ENCODE measurements around the gene MED12L. TPM values are rescaled to one million over a fixed set of nuclear protein-coding genes. Genes with fewer than 3 reads are reported as not detected.

The MED12L gene
- total RNA-seq, 1 donor from 2014 or later: 0.49 TPM

DNA sequence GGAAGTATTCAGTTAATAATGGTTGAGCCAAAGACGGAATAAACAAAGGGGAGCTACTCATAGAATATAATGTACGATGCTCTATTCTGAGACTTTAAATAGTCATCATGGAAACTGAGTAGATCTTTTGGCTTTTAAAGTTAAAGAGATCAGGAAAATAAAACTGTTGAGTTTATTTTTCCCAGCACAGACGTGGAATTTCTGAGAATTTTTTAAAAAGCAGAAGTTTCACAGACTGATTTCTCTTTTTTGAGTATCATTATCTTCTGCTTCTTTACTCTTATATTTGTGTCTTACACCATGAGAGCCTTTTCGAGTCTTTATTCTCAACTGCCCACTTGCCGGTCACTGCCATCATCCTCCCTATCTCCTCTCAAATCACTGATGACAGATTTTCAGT lies 179.7 kb downstream of the MED12L start:
- ATAC-seq (no peak), DNase-seq (ENCODE audit: missing footprints) (no peak)
- intact Hi-C loops (cut with DNase I): no loop called here

DNA sequence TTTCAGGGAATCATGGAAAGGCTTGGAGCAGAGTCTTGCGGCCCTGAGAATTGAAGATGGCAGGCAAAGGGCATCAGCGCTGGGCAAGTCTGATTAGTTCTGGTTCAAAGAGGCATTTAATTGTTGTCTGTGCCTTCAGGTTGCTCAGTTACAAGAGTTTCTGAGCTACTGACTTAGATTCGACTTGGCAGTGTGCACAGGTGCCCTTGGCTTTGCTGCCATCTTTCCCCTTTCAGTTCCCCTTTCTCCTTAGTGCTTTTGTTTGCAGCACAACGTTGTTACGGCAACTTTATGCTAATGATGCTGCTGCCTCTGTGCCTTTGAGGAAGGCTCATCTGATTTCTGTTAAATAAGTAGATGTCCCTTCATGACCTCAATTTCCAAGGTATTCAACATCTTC lies 180.4 kb downstream of the MED12L start:
- intact Hi-C loops (cut with DNase I): no loop called here
- DNase-seq (ENCODE audit: missing footprints) (no peak), ATAC-seq (peak; percentile 76)

DNA sequence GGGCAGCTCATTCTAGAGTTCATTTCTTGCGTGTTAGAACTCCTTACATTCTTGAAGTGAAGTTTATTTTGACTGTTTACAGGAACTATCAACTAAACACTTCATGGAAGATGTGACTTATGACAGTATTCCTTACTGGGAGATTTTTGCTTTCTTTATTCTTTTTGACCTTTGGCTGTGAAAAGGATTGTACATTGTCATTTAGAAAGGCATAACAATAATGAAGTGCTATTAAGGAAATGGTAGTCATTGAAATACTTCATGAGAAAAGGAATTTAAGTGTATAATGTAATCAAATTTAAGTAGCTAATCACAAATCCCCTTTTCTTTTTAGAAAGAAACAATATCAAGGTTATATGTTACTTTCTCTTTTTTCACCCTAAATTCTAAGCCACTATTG lies 181.6 kb downstream of the MED12L start:
- DNase-seq (ENCODE audit: missing footprints) (no peak), ATAC-seq (no peak)
- intact Hi-C loops (cut with DNase I): no loop called here

GRCh38 chr3:151268267-151269235 lies 183.1 kb downstream of the MED12L start:
- intact Hi-C loops (cut with DNase I): no loop called here
- DNase-seq (ENCODE audit: missing footprints) (no peak), ATAC-seq (no peak)

DNA sequence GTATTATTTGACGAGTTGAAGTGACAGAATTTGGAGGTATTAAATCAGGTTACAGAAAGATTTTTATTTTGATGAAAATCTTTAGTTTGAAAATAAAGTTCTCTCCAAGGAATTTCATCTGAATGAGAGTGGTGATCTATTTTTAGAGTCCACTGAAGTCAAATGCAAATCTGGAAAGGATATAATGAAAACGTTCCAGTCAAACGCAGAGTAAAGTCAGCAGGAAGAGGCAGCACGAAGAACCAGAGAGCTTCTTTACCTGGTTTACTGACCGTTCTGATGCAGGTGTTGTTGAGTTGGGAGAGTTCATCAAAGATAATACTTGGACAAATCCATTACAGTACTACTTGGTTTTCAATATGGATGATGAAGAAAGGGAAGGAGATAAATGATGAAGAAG lies 184.2 kb downstream of the MED12L start:
- no peak for ATAC-seq
- intact Hi-C loops (cut with DNase I): no loop called here

DNA sequence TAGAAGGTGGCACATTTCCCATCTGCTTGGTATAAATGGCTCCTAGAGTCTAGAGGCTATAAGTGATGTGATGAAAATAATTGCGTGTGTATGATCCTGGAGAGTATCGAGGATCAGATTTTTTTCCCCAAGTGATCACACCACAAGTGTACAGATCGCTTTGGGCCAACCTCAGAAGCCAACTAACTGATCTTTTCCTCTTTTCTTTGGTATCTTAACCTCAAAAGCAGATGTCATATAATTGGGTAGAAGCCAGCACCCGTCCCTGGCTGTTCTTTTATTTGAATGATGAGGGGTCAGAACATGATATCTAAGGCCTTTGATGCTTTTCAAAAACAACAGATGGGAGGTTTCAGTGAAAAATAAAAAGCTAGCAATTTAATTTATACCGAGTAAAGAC lies 189.6 kb downstream of the MED12L start:
- ATAC-seq: no peak
- DNase-seq (ENCODE audit: missing footprints): no peak
- intact Hi-C loops (cut with DNase I): no loop called here

More for the DNA sequence above, 184.2 kb downstream of the MED12L start:
- DNase-seq (ENCODE audit: missing footprints): no peak

- no peak for ATAC-seq
- intact Hi-C loops (cut with DNase I): no loop called here
- DNase-seq (ENCODE audit: missing footprints): no peak
These were observed 190.7 kb downstream of the MED12L start for GRCh38 chr3:151276038-151276686.

GRCh38 chr3:151276687-151277042 lies 191.2 kb downstream of the MED12L start:
- DNase-seq (ENCODE audit: missing footprints) (no peak), ATAC-seq (no peak)
- intact Hi-C loops (cut with DNase I): no loop called here

DNA sequence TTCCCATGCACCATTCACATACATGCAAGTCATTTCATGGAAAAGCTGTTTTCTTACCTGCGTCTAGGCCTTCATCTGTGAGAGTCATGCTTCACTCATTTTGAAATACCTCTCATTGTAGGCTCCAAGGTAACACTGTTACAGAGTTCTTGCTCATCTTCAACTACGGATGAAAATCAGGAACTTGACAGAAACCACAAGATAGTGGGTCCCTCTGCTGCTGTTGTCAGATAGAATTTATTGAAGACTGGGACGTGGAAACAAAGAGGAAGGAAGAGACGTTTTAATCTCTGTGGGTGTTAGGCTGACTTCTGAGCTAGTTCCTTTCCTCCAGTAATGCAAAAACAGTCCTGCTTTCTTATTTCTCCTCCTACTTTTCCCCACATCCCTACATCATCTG lies 192.8 kb downstream of the MED12L start, which contains the start of gene P2RY14:
Gene P2RY14, minus strand, starts transcription at position 313 of the 400 bp plus-strand sequence. CDS start 64,226 bp downstream, outside the sequence.
- DNase-seq (ENCODE audit: missing footprints) (no peak), ATAC-seq (peak; percentile 64)

DNA sequence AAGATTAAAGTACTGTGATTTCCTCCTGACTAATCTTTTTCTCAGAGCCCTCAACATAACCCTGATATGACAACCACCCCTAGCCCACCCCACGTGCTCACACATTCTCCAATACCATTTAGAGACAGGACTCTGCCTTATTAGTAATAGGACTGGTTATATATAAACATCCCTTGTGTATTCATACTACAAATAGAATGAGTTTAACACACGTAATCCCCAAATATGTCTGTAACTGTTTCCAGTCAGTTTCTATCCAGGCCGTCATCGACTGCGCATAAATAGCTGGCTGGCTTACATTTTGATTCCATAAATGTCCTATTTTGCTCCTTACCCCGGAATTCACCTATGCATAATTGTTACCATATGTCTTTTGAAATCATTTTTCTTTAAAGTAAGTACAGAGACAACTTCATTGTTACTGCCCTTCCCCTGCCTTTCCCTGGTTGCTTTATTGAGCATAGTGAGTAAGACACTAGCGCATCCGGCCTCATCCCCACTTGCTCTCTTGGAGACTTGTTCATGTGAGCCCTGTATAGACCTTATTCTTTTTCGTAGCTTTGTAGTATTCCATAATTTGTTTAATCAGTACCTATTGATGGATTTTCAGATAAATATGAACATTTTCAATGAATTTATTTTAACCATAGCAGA lies 196.3 kb downstream of the MED12L start:
- intact Hi-C loops (cut with DNase I): no loop called here
- DNase-seq (ENCODE audit: missing footprints) (no peak), ATAC-seq (no peak)

More for the DNA sequence above, 192.8 kb downstream of the MED12L start, which contains the start of gene P2RY14:
- intact Hi-C loops (cut with DNase I): no loop called here

DNA sequence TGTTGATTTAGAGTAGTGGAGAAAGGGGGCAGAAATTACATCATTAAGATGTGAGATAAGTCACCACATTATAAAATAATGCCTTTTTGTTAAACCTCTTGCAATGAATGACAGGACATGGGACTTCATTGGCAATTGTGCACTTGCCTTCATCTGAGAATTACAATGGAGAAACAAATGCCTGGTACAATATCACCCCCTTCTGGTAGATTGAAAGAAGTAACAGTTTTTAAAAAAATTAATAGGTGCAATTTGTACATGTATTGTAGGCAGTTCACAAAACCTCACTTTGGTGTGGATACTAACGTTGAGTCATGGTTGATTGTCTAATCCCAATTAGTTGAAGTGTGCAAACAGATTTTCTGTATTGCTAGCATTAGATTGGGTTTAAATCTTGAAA lies 197.5 kb downstream of the MED12L start:
- DNase-seq (ENCODE audit: missing footprints) (no peak), ATAC-seq (peak; percentile 33)
- intact Hi-C loops (cut with DNase I): loop anchor here (1.0 kb wide), 2 partner anchors 55 to 115 kb away; no protein-coding TSS in a partner anchor

- intact Hi-C loops (cut with DNase I): loop anchor here (1.0 kb wide), 2 partner anchors 55 to 115 kb away; no protein-coding TSS in a partner anchor
- no peak for ATAC-seq
- DNase-seq (ENCODE audit: missing footprints): no peak
These were observed 197.9 kb downstream of the MED12L start for GRCh38 chr3:151283387-151283786.

GRCh38 chr3:151283907-151284461 lies 198.5 kb downstream of the MED12L start:
- intact Hi-C loops (cut with DNase I): loop anchor here (1.0 kb wide), 2 partner anchors 56 to 116 kb away; no protein-coding TSS in a partner anchor
- DNase-seq (ENCODE audit: missing footprints) (no peak), ATAC-seq (peak; percentile 26)

DNA sequence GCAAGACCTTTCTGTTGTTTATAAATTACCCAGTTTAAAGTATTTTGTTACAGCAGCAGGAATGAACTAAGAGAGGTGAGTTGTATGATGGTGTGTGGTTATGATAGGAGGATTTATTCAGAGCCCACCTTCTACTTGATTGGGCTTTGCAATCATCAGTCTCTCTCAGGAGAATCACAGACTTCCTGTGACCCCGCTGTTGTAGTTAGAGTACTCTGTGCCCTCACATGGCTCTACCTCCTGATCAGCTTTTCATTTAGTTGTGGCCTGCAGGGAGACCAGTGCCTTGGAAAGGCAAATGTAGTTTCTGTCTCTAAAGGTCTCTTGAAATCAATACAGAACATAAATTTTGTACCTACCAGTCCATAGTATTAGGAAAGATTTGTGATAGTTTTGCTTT lies 200.5 kb downstream of the MED12L start:
- ATAC-seq (no peak), DNase-seq (ENCODE audit: missing footprints) (no peak)
- intact Hi-C loops (cut with DNase I): no loop called here

DNA sequence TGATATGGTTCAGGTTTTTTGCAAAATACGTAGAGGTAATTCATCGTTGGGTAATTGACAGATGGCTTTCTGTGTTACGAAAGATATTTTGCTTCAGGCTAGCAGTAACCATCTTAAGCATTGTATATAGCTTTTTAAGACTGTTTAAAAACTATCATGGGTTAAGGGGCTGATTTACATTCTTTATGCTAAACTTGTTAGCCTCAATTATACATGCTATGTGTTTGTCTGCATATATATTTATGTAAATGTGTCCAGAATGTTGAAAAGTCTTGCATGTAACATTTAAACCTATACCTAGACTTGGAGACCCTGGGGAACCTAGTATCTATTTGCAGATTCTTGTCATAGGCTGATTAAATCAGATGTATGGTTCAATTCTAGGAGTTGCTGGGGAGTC lies 204.0 kb downstream of the MED12L start:
- intact Hi-C loops (cut with DNase I): no loop called here
- ATAC-seq: no peak

DNA sequence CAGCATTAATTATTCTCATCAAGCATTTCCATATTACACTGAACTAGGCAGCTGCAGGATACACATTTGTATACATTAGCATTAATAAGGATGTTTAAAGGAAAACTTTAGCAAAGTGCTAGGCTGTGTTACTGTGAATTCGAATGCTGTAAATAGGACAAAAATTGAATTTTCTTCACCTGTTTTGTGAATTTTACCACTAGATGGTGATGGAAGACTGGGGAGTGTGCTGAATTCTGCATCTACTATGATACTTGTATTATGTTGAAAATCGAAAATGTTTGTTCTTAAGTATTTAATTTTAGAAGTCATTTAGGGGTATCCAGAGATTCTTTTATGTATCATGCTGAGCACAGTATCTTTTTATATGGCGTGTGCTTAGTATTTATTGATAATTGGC lies 205.2 kb downstream of the MED12L start:
- intact Hi-C loops (cut with DNase I): no loop called here

More for the DNA sequence above, 204.0 kb downstream of the MED12L start:
- no peak for DNase-seq (ENCODE audit: missing footprints)

GRCh38 chr3:151293127-151293526 lies 207.7 kb downstream of the MED12L start:
- DNase-seq (ENCODE audit: missing footprints) (no peak), ATAC-seq (no peak)
- intact Hi-C loops (cut with DNase I): no loop called here

More for the DNA sequence above, 205.2 kb downstream of the MED12L start:
- ATAC-seq (no peak), DNase-seq (ENCODE audit: missing footprints) (no peak)

DNA sequence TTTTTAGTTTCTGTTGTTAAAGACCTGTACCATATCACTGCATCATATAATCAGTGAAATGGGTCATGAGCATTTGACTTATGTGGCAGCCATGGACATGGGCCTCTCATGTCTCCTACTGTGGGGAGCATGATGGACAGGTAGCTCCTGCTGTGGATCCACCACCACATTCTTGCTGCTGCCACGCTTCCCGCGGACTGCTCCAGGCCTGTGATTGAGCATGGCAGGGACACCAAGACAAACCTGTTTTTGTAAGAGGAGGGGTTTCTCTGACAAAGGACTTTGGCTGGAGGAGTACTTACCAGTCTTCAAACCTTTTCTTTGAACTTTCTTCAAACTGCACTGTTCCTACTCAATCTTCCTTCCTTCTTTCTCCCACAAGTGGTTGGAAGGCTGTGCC lies 210.8 kb downstream of the MED12L start:
- ATAC-seq: no peak
- intact Hi-C loops (cut with DNase I): no loop called here

DNA sequence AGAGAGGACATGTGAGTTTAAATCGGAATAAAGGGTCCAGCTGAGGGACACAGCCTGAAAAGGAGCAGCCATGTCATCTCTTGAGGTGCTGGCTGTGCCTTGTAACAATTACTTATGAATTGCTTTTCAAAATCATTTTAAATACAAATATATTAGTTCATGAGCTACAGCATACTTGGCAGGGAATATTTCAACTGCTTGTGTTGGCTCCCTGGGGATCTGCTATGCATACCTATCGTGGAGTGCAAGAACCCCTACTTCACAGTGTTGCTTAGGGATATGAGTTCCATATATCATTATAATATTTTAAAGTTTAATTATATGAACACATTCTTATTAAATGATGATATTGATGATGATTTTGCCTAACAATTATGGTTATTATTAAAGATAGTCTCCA lies 212.0 kb downstream of the MED12L start:
- DNase-seq (ENCODE audit: missing footprints): no peak
- ATAC-seq: no peak
- intact Hi-C loops (cut with DNase I): no loop called here

More for the DNA sequence above, 210.8 kb downstream of the MED12L start:
- no peak for DNase-seq (ENCODE audit: missing footprints)
